HG02763 (cell line): ENCODE data around the gene CACNG3.
"Not testable (repeated sequence)": the region's sequence is repeated elsewhere in the genome, so short reads cannot be mapped to it uniquely, and the experiment has no call there.

Experiments used
- ATAC-seq: cut with Tn5 transposase; IDR thresholded peaks from one replicate; pipeline ENCODE4 v1.9.1; 2021; ENCODE audit warnings: mild to moderate bottlenecking, moderate library complexity; ENCODE audit not compliant: unreplicated experiment

The CACNG3 gene

DNA sequence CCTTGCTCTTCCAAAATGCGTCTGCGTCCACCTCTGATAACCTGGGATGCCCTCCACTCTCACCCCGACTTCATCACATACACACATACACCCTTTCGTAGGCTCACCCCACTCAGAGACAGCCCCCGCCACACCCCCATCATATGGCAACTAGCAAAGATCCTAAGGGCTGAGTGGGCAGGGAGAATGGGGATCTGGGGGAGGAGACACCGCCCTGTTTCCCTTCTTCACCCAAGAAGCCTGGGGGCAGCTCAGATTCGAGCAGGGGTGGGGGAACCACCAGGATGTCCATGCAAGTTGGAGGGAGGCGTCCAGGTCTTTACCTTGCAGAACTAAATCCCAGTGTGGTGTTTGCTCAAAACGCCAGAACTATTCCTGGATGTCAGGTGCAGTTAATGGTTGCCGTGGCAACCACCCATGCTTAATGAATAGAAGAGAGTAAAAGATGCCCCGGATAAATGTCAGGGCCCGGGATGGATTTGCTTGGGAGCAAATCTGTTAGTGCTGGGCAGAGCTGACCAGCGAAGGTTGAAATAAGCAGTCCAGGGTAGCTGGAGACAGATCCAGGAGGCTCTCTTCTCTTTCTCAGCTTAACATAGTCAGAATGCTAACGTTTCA lies 72.8 kb downstream of the CACNG3 start:
- ATAC-seq, result no peak

DNA sequence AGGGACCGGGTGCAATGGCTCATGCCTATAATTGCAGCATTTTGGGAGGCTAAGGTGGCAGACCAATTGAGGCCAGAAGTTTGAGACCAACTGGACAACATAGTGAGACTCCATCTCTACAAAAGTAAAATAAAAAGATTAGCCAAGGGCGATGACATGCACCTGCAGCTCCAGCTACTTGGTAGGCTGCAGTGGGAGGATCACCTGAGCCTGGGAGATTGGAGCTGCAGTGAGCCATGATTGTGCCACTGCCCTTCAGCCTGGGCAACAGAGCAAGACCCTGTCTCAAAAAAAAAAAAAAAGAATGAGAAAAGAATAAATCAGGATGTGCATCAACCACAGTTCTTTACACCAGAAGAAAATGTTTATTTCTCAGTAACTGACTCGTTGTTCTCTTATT lies 76.0 kb downstream of the CACNG3 start:
- ATAC-seq, result no peak

DNA sequence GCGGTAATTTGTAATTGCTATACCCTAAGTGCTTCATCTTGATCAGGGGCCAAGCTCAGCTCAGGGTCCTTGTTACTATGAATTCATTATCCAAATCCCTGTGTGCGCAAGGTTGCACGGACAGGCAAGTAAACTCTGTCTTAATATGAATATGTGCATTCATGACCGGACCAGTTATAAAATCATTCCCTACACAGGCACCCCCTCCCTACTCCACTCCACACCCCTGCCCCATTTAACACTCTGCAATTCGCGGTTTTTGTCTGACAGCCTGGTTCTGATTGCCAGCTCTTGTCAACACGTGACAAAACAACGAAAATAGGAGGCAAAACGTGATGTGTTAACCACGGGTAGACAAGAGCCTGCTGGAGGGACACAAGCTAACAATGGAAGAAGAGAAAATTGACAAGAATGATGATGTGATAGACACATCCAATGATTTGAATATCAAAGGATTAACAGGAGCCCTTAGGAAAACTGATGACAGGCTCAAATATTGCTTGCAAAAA lies 76.5 kb downstream of the CACNG3 start:
- ATAC-seq, result no peak

DNA sequence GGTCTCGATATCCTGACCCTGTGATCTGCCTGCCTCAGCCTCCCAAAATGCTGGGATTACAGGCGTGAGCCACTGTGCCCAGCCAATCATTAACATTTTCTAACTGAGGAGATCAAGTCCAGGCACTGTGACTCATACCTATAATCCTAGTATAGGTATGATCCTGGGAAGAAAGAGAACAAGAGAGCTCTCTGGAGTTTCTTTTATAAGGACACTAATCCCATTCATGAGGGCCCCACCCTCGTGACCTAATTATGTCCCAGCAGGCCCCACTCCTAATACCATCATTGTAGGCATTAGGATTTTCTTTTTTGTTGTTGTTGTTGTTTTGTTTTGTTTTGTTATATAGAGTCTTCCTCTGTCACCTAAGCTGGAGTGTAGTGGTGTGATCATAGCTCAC lies 80.4 kb downstream of the CACNG3 start:
- no peak for ATAC-seq

DNA sequence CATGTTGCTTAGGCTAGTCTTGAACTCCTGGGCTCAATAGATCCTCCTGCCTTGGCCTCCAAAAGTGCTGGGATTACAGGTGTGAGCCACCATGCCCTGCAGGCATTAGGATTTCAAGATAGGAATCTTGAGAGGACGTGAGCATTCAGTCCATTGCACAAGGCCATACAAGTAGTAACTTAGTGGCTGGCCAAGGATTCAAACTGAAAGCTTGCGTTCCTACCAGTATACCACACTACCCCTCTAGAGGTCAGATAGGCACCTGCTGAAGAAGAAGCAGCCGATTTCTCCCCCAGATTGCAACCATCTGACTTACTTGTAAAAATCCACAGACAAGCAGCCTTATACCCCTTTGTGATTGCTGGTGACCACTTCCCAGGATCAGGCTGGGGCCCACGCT lies 80.9 kb downstream of the CACNG3 start:
- no peak for ATAC-seq

DNA sequence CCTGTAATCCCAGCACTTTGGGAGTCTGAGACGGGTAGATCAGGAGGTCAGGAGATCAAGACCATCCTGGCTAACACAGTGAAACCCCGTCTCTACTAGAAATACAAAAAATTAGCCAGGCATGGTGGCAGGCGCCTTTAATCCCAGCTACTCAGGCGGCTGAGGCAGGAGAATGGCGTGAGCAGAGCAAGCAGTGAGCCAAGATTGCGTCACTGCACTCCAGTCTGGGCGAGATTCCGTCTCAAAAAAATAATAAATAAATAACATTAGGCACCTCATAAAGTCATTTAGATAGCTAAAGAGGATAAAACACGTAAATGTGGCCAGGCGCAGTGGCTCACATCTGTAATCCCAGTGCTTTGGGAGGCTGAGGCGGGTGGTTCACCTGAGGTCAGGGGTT lies 87.7 kb downstream of the CACNG3 start:
- ATAC-seq, result not testable (repeated sequence)

DNA sequence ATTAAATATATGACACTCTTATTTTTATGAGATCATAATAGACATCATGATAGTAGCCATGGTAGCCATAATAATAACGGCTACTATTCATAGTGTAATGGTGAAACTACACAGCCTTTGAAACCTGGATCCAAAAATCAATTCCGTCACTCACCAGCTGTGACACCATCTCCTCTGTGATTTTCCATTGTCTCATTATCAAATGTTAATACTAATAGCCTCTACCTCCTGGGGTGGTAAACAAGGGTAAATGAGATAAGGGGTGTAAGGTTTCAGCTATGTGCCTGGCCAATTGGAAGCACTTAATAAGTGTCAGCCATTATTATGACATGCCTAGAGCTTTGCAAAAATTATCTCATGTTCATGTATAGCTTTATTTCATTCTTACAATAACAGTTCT lies 88.6 kb downstream of the CACNG3 start:
- no peak for ATAC-seq

DNA sequence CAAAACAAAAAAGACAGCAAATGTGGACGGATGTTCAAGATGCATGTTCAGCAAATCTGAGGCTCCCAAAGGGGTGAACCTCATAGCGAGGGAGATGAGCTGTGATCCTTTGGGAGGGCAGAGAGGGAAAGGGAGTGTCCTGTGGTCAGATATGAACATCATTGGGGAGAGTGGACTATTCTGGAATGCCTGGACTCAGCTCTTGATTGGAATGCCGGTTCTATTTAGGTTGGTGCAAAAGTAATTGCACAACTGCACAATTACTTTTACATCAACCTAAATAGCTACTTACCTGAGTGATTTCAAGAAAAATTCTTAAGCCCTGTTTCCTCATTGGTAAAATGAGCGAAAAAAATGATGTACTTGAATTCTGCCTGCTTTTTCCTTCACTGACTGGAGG lies 89.6 kb downstream of the CACNG3 start:
- no peak for ATAC-seq

DNA sequence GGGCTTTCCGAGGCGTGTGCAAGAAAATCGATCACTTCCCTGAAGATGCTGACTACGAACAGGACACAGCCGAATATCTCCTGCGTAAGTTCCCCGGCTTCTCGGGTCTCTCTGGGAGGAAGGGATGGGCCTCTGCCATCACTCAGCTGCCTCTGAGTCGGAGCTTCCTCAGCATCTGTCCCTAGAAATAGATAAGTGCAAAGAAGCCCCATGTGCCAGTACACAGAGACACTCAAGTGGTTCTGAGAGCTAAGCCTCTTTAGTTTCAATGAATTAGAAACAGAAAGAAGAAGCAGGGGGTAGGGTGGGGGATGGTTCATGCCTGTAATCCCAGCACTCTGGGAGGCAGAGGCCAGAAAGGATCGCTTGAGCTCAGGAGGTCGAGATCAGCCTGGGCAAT lies 90.6 kb downstream of the CACNG3 start:
- no peak for ATAC-seq

DNA sequence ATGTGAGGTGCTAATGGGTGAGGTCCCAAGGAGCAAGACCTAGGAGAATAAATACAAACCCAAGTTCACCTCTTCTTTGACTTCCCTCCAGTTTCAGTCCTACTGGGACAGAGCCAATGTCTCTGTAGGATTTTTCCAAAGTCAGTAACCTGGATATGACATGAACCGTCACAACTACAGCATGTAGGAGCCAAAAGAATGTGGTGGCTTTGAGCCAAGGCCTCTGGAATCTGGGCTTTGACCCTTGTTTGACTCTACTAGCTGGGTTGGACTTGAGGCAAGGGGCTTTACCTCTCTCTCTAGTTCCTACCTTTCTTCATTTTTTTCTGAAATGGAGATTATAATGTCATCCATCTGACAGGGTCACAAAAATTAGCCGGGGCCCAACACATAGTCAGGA lies 91.4 kb downstream of the CACNG3 start:
- ATAC-seq, result no peak

DNA sequence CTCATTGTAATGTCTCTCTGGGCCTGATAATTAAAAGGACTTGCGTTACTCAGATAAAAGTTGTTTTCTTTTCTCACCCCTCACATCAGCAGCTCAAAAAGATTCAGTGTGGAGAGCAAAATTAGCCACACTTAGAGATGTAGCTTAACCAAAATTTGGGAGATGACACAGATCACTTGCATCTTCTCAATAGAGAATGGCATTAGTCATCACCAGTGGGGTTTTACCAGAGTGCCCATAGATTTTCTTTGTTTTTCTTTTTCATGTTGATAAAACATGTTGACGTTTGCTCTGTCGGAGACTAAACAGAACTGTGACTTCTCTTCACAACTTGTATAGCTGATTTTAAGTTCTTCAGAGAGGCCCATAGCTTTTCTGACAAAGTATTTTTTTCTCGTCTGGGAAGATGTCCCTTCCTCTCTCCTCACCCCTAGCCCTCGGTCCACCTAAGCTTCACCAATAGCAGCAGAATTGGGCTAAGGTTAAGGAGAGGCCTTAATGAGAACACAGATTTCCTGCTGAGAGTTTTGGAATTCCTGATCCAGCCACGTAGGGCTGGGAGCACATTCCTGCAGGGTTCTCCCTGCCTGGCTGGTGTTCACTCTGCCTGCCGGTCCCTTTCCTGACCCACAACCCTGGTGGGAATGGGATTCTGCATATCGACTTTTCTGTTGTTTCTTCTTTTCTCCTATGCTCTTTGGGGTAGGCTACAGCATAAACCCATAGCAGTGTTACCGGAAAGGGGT lies 92.6 kb downstream of the CACNG3 start:
- ATAC-seq, result no peak

DNA sequence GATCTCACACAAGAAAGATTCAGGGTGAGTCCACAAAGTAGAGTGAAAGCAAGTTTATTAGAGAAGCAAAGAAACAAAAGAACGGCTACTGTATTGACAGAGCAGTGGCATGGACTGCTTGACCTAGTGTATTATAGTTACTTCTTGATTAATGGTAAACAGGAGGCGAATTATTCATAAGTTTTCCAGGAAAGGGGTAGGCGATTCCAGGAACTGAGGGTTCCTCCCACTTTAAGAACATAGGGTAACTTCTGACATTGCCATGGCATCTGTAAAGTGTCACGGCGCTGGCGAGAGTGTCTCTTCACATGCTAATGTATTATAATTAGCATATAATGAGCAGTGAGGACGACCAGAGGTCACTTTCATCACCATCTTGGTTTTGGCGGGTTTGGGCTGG lies 93.2 kb downstream of the CACNG3 start:
- ATAC-seq, result no peak

DNA sequence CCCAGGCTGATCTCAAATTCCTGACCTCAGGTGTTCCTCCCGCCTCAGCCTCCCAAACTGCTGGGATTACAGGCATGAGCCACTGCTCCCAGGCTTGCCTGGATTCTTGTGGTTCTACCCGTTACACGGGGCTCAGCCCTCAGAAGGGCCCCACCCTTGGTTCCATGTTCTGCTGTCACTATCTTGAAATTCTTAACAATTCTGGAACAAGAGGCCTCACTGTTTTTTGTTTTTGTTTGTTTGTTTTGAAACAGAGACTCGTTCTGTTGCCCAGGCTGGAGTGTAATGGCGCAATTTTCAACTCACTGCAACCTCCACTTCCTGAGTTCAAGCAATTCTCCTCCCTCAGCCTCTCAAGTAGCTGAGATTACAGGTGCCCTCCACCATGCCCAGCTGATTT lies 96.6 kb downstream of the CACNG3 start:
- no peak for ATAC-seq

DNA sequence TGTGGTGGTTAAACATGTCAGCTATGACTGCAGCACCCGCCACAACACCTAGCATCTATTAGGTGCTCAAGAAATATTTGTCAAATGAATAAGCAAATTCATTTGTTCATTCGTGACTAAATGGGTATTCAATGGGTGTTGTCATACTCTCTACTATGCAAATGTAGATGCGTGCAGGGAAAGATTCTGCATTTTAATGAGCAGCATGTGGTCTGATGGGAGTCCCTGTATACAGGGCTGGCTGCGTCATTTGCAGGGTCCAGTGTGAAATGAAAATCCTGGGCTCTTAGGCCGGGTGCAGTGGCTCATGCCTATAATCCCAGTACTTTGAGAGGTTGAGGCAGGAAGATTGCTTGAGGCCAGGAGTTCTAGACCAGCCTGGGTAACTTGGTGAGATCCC lies 97.5 kb downstream of the CACNG3 start:
- no peak for ATAC-seq

DNA sequence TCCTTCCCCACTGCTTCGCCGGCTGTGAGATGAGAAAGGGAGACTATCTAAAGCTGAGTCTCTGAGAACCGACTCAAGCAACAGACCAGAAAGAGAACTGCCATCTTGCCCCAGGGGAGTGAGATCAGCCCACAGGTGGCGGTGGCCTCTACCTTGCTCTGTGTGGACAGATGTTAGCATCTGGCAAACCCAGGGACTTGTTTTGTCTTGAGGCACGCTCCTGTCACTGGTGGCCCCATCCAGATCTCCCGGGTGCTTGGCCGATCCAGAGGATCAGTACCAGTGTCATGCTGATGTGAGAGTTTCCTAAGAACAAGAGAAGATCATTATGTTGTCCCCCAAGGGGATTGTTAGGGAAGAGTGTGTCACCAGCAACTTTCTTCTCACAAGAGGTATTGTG lies 101.4 kb downstream of the CACNG3 start:
- no peak for ATAC-seq

DNA sequence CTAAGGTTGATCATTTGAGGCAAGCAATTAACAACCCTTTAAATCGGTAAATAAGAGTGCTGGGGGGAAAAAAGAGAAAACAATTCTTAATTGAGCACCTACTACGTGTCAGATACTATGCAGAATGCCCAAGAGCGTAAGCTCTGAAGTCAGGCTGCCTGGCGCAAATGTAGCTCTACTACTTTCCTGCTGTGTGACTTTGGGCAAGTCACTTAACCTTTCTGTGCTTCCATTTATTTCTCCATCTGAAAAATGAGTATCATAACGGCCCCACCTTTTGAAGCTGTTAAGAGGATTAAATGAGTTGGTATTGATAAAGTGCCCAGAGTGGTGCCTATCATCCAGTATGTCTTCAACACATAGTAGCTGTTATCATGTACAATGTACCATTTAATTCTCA lies 102.0 kb downstream of the CACNG3 start:
- no peak for ATAC-seq

DNA sequence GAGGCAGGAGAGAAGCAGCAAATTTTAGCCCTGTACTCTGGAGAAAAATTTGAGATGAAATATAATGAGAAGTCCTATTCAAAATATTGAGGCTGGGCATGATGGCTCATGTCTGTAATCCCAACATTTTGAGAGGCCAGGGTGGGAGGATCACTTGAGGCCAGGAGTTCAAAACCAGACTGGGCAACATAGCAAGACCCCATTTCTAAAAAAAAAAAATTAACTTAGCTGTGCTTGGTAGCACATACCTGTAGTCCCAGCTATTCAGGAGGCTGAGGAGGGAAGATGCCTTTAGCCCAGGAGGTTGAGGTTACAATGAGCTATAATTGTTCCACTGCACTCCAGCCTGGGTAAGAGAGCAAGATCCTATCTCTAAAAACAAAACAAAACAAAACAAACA lies 103.4 kb downstream of the CACNG3 start:
- ATAC-seq, result no peak

DNA sequence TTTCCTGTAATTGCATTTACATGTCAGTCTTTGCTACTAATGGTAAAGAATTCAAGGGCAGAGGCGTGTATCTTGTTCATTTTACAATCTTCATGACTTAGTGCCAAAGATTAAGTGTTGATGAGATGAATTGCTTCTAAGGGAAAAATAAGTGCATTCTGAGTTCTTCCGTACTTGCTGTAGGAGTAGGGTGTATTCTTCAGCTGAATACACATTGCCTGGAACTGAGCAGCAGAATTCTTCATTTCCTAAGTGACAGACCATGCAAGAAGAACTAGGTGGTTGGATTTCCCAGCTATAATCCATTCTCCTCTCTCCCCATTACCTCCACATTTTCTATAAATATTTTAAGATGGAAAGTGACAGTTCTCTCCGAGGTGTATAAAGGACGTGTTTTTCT lies 104.8 kb downstream of the CACNG3 start:
- ATAC-seq, result no peak

DNA sequence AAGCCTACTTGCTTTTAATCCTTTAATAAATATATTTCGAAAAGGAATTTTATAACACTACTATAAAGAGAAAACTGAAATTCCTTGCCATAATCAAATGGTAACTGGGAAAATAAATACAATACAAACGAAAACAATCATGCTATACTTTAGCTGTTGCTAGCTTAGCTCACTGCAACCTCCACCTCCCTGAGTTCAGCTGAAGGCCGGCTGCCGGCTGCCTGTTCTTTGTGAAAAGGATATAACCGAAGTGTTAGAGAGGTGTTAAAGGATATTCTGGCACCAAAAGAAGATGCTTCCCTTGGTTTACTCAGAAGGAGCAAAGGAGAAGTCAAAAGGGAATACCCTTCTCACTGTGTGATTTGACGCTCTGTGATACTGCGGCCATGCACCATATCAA lies 108.5 kb downstream of the CACNG3 start:
- ATAC-seq, result no peak

DNA sequence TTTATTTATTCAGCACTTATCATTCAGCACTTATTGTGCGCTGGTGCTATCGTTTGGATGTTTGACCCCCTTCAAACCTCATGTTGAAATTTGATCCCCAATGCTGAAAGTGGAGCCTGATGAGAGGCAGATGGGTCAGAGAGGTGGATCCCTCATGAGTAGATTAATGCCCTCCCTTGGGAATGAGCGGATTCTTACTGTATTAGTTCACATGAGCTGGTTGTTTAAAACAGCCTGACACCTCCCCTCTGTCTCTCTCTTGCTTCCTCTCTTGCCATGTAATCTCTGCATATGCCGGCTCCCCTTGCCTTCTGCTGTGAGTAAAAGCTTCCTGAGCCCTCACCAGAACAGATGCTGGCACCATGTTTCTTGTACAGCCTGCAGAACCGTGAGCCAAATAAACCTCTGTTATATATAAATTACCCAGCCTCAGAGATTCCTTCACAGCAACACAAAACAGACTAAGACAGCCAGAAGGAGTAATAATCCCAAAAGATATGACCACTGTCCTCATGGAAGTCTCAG lies 111.1 kb downstream of the CACNG3 start:
- ATAC-seq, result no peak

DNA sequence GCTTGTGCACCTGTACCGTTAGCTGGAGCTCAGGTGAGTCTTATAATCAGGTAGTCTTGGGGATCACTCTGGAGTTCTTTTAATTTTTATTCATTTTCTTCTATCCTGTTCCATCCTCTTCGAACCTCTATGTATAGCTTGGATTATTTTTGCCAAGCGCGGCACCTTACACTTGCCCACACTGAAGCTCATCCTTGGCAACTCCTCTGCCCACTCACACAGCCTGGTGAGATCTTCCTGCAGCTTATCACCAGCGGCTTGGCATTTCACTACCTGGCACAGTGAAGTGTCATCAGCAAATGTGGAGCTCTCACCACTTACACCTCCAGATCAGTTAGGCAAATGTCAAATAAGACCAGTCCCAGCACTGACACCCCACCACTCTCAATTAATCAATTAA lies 116.7 kb downstream of the CACNG3 start:
- ATAC-seq, result no peak

DNA sequence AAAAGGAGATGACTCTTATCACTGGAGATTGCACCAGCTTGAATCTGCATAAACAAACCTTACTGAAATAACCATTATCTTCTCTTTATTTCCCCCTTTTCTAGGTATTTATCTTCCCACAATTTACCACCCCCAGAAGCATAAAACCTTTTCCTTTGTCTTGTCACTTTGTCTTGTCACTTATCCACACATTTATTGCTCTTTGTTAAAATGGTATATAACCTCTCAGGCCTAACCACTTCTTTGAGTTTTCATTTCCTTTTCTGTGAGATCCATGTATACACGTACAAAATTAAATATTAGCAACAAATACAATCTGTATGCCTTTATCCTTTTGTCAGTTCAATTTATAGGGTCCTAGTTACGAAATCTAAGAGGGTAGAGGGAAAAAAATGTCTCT lies 122.9 kb downstream of the CACNG3 start:
- ATAC-seq, result no peak
